ENCODE data around the gene DNAI4. TPM values are rescaled to one million over a fixed set of nuclear protein-coding genes. Genes with fewer than 3 reads are reported as not detected.
A peak's percentile ranks its signal among the peaks of the same experiment; 100 is the strongest.

The DNAI4 gene
- total RNA-seq, 1 experiment from 2014 or later = 4.9 TPM

GRCh38 chr1:66929691-66929998 is 5.0 kb upstream of the DNAI4 start:
- Histone ChIP-seq H3K27me3 (replicated peaks; ENCODE audit: insufficient read depth, low read depth, low read length, poor library complexity) (no peaks in the 10 kb centered on the region), H3K9me3 (ENCODE audit: low read depth, low read length, poor library complexity, severe bottlenecking) (no peaks in the 10 kb centered on the region), H3K36me3 (ENCODE audit: insufficient read depth, low read length, poor library complexity, severe bottlenecking) (no peaks in the 10 kb centered on the region), H3K4me1 (ENCODE audit: insufficient read depth, low read length, poor library complexity, severe bottlenecking) (peaks cover 41% of the 10 kb centered on the region), H3K27ac (ENCODE audit: low read depth, low read length, poor library complexity, severe bottlenecking) (peak overlapping the region; percentile 25), H3K4me3 (ENCODE audit: low read depth, low read length, poor library complexity, severe bottlenecking) (peak overlapping the region; percentile 89)
- no TSS peak for BruUV-seq (replicated peaks)
- intact Hi-C loops (cut with micrococcal nuclease; ENCODE audit: unreplicated experiment) = no loop called here
- ChIA-PET POLR2A (ENCODE audit: low non-redundant PET) (interaction anchor here (0.6 kb wide), 1 partner anchor 385 kb away, joined by 3 read pairs; no protein-coding TSS in a partner anchor), CTCF (no interaction called here)
- TF ChIP-seq EZH2 (IDR thresholded peaks at IDR 0.05; ENCODE audit: borderline replicate concordance, low read depth, low read length, poor library complexity, severe bottlenecking) = no peak
- TF ChIP-seq CTCF (conservative IDR thresholded peaks at IDR 0.05; ENCODE audit: low read depth, low read length) = no peak
- no peak for DNase-seq (ENCODE audit: low spot score)

DNA sequence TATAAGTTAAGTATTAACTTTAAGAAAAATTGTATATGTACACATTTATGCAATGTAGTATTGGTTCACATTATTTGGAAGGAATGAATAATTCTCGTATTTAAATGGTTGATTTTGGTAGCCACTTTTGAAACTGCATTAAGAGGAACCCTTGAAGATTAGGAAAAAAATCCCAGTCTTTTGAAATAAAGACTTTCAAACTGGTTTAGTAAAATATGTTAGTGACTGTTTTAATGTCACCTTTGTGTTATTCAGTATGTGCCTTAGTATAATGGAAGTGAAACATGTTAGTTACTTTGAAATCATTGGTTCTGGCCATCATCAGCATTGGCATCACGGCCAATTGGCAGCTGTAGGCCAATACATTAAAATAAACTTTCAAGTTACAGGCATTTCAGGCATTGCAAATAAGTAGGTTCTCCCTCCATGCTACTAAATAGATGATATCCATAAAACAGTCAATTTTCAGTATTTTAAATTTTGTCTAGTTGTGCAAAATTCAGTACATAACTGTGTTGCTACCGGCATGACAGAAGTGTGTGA is 4.6 kb upstream of the DNAI4 start:
- H3K27me3 ChIP-seq (replicated peaks; ENCODE audit: insufficient read depth, low read depth, low read length, poor library complexity) = no peaks in the 10 kb centered on the region
- H3K9me3 ChIP-seq (ENCODE audit: low read depth, low read length, poor library complexity, severe bottlenecking) = no peaks in the 10 kb centered on the region
- H3K4me1 ChIP-seq (ENCODE audit: insufficient read depth, low read length, poor library complexity, severe bottlenecking) = peaks cover 37% of the 10 kb centered on the region
- CTCF ChIA-PET = no interaction called here
- peak overlapping the region; percentile 89 for H3K4me3 ChIP-seq (ENCODE audit: low read depth, low read length, poor library complexity, severe bottlenecking)
- no peak for TF ChIP-seq EZH2 (IDR thresholded peaks at IDR 0.05; ENCODE audit: borderline replicate concordance, low read depth, low read length, poor library complexity, severe bottlenecking)
- TF ChIP-seq CTCF (conservative IDR thresholded peaks at IDR 0.05; ENCODE audit: low read depth, low read length) = no peak
- H3K36me3 ChIP-seq (ENCODE audit: insufficient read depth, low read length, poor library complexity, severe bottlenecking) = no peaks in the 10 kb centered on the region
- DNase-seq (ENCODE audit: low spot score) = no peak
- H3K27ac ChIP-seq (ENCODE audit: low read depth, low read length, poor library complexity, severe bottlenecking) = peak overlapping the region; percentile 25
- intact Hi-C loops (cut with micrococcal nuclease; ENCODE audit: unreplicated experiment) = no loop called here
- BruUV-seq (replicated peaks) = no TSS peak
- POLR2A ChIA-PET (ENCODE audit: low non-redundant PET) = interaction anchor here (0.6 kb wide), 1 partner anchor 386 kb away, joined by 3 read pairs; no protein-coding TSS in a partner anchor

DNA sequence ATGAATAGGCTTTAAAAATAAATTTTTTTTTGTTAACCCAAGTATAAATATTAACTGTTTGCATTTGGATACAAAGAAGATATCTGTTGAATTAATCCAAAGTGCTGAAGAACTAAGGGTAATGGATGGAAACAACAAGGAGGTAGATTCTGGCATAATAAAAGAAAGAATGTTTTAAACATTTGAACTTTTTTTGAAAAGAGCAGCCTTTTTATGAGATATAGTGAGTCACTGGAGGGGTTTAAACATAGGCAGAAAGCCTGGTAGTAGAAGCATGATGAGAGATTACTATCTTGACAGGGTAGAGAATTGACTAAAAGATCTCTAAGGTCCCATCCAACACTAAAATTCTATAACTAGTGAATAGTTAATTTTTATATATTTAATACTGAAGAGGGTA is 2.9 kb upstream of the DNAI4 start:
- no peaks in the 10 kb centered on the region for H3K9me3 ChIP-seq (ENCODE audit: low read depth, low read length, poor library complexity, severe bottlenecking)
- no peak for DNase-seq (ENCODE audit: low spot score)
- intact Hi-C loops (cut with micrococcal nuclease; ENCODE audit: unreplicated experiment) = no loop called here
- no TSS peak for BruUV-seq (replicated peaks)
- CTCF ChIA-PET = no interaction called here
- no peak overlapping the region for H3K4me3 ChIP-seq (ENCODE audit: low read depth, low read length, poor library complexity, severe bottlenecking)
- peaks cover 27% of the 10 kb centered on the region for H3K4me1 ChIP-seq (ENCODE audit: insufficient read depth, low read length, poor library complexity, severe bottlenecking)
- POLR2A ChIA-PET (ENCODE audit: low non-redundant PET) = no interaction called here
- H3K36me3 ChIP-seq (ENCODE audit: insufficient read depth, low read length, poor library complexity, severe bottlenecking) = no peaks in the 10 kb centered on the region
- H3K27ac ChIP-seq (ENCODE audit: low read depth, low read length, poor library complexity, severe bottlenecking) = no peak overlapping the region
- TF ChIP-seq CTCF (conservative IDR thresholded peaks at IDR 0.05; ENCODE audit: low read depth, low read length) = no peak
- no peak for TF ChIP-seq EZH2 (IDR thresholded peaks at IDR 0.05; ENCODE audit: borderline replicate concordance, low read depth, low read length, poor library complexity, severe bottlenecking)
- no peaks in the 10 kb centered on the region for H3K27me3 ChIP-seq (replicated peaks; ENCODE audit: insufficient read depth, low read depth, low read length, poor library complexity)
